SK-N-SH (cell line): Measurements from ENCODE around the gene ANO2. TPM values are rescaled to one million over a fixed set of nuclear protein-coding genes. Genes with fewer than 3 reads are reported as not detected.

Experiments used
- CTCF ChIA-PET: fragments of 300-600, 350-600 bp; formaldehyde crosslinking; extraction: SDS; loops from one replicate; lab custom pipeline; 2021; lab: Yijun Ruan, JAX
- POLR2A ChIA-PET: fragments of 350-600 bp; sonication (Branson Sonifier 250); formaldehyde crosslinking; extraction: SDS; loops from one replicate; lab custom pipeline; 2020; ENCODE audit warnings: antibody characterized with exemption, inconsistent platforms; lab: Yijun Ruan, JAX
- DNase-seq: peaks from one replicate; pipeline ENCODE4 v3.0.0; 2012
- H2AFZ ChIP-seq: fragments of 200-600 bp; sonication (generic); 2 replicates; pipeline ENCODE4 v1.8.1; 2016; ENCODE audit warnings: antibody characterized with exemption, mild to moderate bottlenecking, low read depth
- H3F3A ChIP-seq: fragments of 200-600 bp; sonication (generic); replicated peaks from 2 replicates; pipeline ENCODE3; 2016; ENCODE audit warnings: antibody characterized with exemption, mild to moderate bottlenecking; ENCODE audit not compliant: insufficient read depth
- H3K27ac ChIP-seq, 2 experiments: fragments of 200-500 bp in 1 of 2; fragments of 200-600 bp in 1 of 2; sonication (Bioruptor generic) in 1 of 2; sonication (generic), shearing (Covaris generic) in 1 of 2; 2 replicates each; pipeline versions ENCODE4 v1.5.1 to v1.6.1; 2014 to 2016; ENCODE audit warnings: low read depth in 2 of 2, inconsistent platforms in 1 of 2, low read length in 1 of 2, mild to moderate bottlenecking in 1 of 2, mixed read lengths in 1 of 2
- H3K27me3 ChIP-seq: fragments of 200-600 bp; sonication (generic), shearing (Covaris generic); 2 replicates; pipeline ENCODE4 v1.6.1; 2016; ENCODE audit warnings: mixed run types; ENCODE audit not compliant: insufficient read depth
- H3K36me3 ChIP-seq, 2 experiments: fragments of 200-500 bp in 1 of 2; fragments of 200-600 bp in 1 of 2; sonication (Bioruptor generic) in 1 of 2; sonication (generic) in 1 of 2; replicated peaks in 1 of 2; 2 replicates each; pipeline versions ENCODE3 to v1.5.1; 2014 to 2016; ENCODE audit warnings: low read length in 1 of 2, mild to moderate bottlenecking in 1 of 2; ENCODE audit not compliant: insufficient read depth in 2 of 2, control insufficient read depth in 1 of 2
- H3K4me1 ChIP-seq, 2 experiments: fragments of 200-500 bp in 1 of 2; fragments of 200-600 bp in 1 of 2; sonication (Bioruptor generic) in 1 of 2; sonication (generic), shearing (Covaris generic) in 1 of 2; 2 replicates each; pipeline versions ENCODE4 v1.5.1 to v1.6.1; 2014 to 2016; ENCODE audit warnings: low read depth in 1 of 2, low read length in 1 of 2, mixed run types in 1 of 2; ENCODE audit not compliant: insufficient read depth in 2 of 2, control insufficient read depth in 1 of 2
- H3K4me2 ChIP-seq: fragments of 200-600 bp; sonication (generic), shearing (Covaris generic); 2 replicates; pipeline ENCODE4 v1.6.1; 2017; ENCODE audit warnings: mixed run types
- H3K4me3 ChIP-seq, 2 experiments: fragments of 200-500 bp in 1 of 2; fragments of 200-600 bp in 1 of 2; sonication (Bioruptor generic) in 1 of 2; sonication (generic), shearing (Covaris generic) in 1 of 2; 2 replicates each; pipeline versions ENCODE4 v1.5.1 to v1.8.1; 2014 to 2016; ENCODE audit warnings: low read depth in 2 of 2, inconsistent platforms in 1 of 2, low read length in 1 of 2, mild to moderate bottlenecking in 1 of 2, mixed read lengths in 1 of 2, moderate library complexity in 1 of 2
- H3K79me2 ChIP-seq: fragments of 200-600 bp; sonication (generic); 2 replicates; pipeline ENCODE4 v1.8.1; 2017; ENCODE audit warnings: mild to moderate bottlenecking; ENCODE audit not compliant: insufficient read depth
- H3K9ac ChIP-seq: fragments of 200-600 bp; sonication (generic); 2 replicates; pipeline ENCODE4 v1.6.1; 2017; ENCODE audit warnings: mixed run types
- H3K9me2 ChIP-seq: fragments of 200-600 bp; sonication (generic); 2 replicates; pipeline ENCODE4 v1.6.1; 2017; ENCODE audit warnings: mixed run types
- H3K9me3 ChIP-seq: fragments of 200-600 bp; sonication (generic); 2 replicates; pipeline ENCODE4 v1.6.1; 2017; ENCODE audit warnings: mixed run types, mild to moderate bottlenecking, moderate library complexity
- H4K20me1 ChIP-seq: fragments of 200-600 bp; sonication (generic); 2 replicates; pipeline ENCODE4 v1.6.1; 2017; ENCODE audit warnings: mild to moderate bottlenecking, mixed run types; ENCODE audit not compliant: insufficient read depth
- ELF1 ChIP-seq: IDR thresholded peaks from 2 replicates; pipeline ENCODE4 v1.4.0; 2012
- EP300 ChIP-seq, 2 experiments: IDR thresholded peaks; 2 replicates each; pipeline versions ENCODE4 v1.4.0 to v1.6.1; 2012; ENCODE audit warnings: borderline replicate concordance in 1 of 2, low read depth in 1 of 2, low read length in 1 of 2
- GABPA ChIP-seq: IDR thresholded peaks from 2 replicates; pipeline ENCODE4 v1.4.0; 2012; ENCODE audit warnings: low read depth, mild to moderate bottlenecking
- GATA2 ChIP-seq: sonication (generic); formaldehyde crosslinking; IDR thresholded peaks from 2 replicates; pipeline ENCODE4 v1.5.0; 2020; ENCODE audit warnings: mild to moderate bottlenecking, missing genetic modification reagents
- JUND ChIP-seq: IDR thresholded peaks from 2 replicates; pipeline ENCODE4 v1.4.0; 2012
- MEF2A ChIP-seq: IDR thresholded peaks from 2 replicates; pipeline ENCODE4 v1.4.0; 2012; ENCODE audit warnings: low read depth, borderline replicate concordance
- NFIC ChIP-seq: IDR thresholded peaks from 2 replicates; pipeline ENCODE4 v1.4.0; 2012; ENCODE audit warnings: borderline replicate concordance
- POLR2AphosphoS5 ChIP-seq: IDR thresholded peaks from 2 replicates; pipeline ENCODE4 v1.6.1; 2012; ENCODE audit warnings: low read depth, low read length
- RXRA ChIP-seq: IDR thresholded peaks from 2 replicates; pipeline ENCODE4 v1.4.0; 2012; ENCODE audit warnings: low read depth, mild to moderate bottlenecking, borderline replicate concordance
- SIN3A ChIP-seq: IDR thresholded peaks from 2 replicates; pipeline ENCODE4 v1.6.1; 2012; ENCODE audit warnings: low read depth, mild to moderate bottlenecking, low read length, moderate library complexity, borderline replicate concordance
- SMC3 ChIP-seq: IDR thresholded peaks from 2 replicates; pipeline ENCODE4 v1.6.1; 2012; ENCODE audit warnings: low read depth, low read length, improper control_type of control experiment
- TAF1 ChIP-seq: IDR thresholded peaks from 2 replicates; pipeline ENCODE4 v1.6.1; 2012; ENCODE audit warnings: low read depth, mild to moderate bottlenecking, low read length, moderate library complexity, borderline replicate concordance
- TCF12 ChIP-seq: IDR thresholded peaks from 2 replicates; pipeline ENCODE4 v1.4.0; 2012
- TEAD4 ChIP-seq: IDR thresholded peaks from 2 replicates; pipeline ENCODE4 v1.4.0; 2012; ENCODE audit warnings: mild to moderate bottlenecking, borderline replicate concordance; ENCODE audit not compliant: insufficient read depth
- WGBS: methylation state at CpG from one replicate; pipeline ENCODE4 v1.1.6; 2017; ENCODE audit warnings: low lambda C conversion rate; 5-methylcytosine and 5-hydroxymethylcytosine counted together
- polyA plus RNA-seq, 3 experiments: library from polyadenylated mRNA; depleted of rRNA; stranded (reverse); fragments of >200 nt; gene quantifications; 2 replicates each; pipeline ENCODE4 v1.2.3, GENCODE V29; 2012
- TF ChIP-seq, protein P1 (sequence below): IDR thresholded peaks from 2 replicates; pipeline ENCODE4 v1.6.1; 2012; ENCODE audit warnings: mild to moderate bottlenecking, low read depth, low read length, moderate library complexity
- TF ChIP-seq, protein P2 (sequence below): fragments of 200-600 bp; sonication (generic); IDR thresholded peaks from 2 replicates; pipeline ENCODE4 v1.6.1; 2017; ENCODE audit warnings: antibody characterized with exemption, mild to moderate bottlenecking, moderate library complexity
- TF ChIP-seq, protein P3 (sequence below): fragments of 150-350 bp; IDR thresholded peaks from 2 replicates; pipeline ENCODE4 v1.6.1; 2017; ENCODE audit warnings: antibody characterized with exemption, low read length, low read depth, borderline replicate concordance

ANO2 gene
- polyA plus RNA-seq, 1 of the 3 experiments (the other 2 are of a cell fraction), result not detected

DNA sequence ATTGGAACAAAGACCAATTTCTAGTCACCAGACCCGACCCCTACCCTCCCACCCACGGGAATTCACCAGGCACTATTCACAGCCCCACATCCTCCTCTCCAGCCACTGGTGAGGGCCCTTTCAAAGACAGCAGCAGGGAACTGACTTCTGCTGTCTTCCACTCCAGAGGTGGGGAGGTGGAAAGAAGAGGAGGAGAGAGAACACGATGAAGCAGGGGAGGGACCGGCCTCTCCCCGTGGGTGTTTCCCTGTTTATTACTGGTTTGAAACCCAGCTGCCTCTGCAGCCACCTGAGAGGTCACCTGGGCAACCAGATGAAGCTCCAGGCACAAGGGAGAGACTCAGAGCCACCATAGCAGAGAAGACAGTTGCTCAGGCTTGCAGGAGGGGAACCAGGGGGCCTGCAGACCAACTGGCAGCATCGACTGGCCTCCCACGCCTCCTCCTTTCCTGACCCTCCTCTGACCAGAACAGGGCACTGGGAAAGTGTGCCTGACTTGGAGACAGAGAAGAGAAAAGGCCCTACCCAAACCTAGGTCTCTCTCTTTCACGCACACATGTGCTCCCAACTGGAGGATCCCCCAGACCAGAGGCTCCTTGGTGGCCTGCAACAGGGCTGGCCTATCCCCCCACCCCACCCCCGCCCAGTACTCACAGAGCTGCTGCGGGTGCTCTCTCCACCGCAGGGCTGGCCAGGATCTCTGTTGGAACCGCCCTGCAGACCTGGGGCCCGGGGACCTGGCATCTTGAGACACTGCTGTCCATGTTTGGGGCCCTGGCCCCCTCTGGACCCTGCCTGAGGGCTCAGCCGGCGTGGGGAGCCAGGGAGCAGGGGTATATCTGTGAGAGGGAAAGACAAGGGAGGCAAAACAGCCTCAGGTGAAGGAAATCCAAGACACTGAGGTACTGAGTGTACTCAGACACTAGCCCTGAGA, 22.8 kb downstream of the ANO2 start:
- H3K4me2 ChIP-seq, result no peak overlapping the region
- no peaks in the 10 kb centered on the region for H3K9me2 ChIP-seq
- no peak overlapping the region for H2AFZ ChIP-seq
- 8% methylated on average over 12 of the region's 15 CpGs for WGBS
- no peaks in the 10 kb centered on the region for H3K9me3 ChIP-seq
- no peaks in the 10 kb centered on the region for H3K79me2 ChIP-seq
- H3K4me3 ChIP-seq, result no peak overlapping the region
- POLR2A ChIA-PET, result no interaction called here
- no peak overlapping the region for H3K27ac ChIP-seq
- CTCF ChIA-PET, result no interaction called here
- no peaks in the 10 kb centered on the region for H3K4me1 ChIP-seq
- H3F3A ChIP-seq, result no peaks in the 10 kb centered on the region
- no peak overlapping the region for H3K9ac ChIP-seq
- no peak for DNase-seq
- H3K36me3 ChIP-seq, result no peaks in the 10 kb centered on the region
- H3K27me3 ChIP-seq, result peaks cover 12% of the 10 kb centered on the region; the same call in 1 of the 2 replicates
- TF ChIP-seq RXRA (no peak), MEF2A (no peak), EP300 (IDR thresholded peaks at IDR 0.05; ENCODE audit: borderline replicate concordance in 1 of 2, low read depth in 1 of 2, low read length in 1 of 2) (no peak), SIN3A (no peak), GATA2 (no peak), ELF1 (no peak), GABPA (no peak), POLR2AphosphoS5 (no peak), NFIC (no peak), TCF12 (no peak), TEAD4 (no peak), JUND (no peak), TAF1 (no peak), SMC3 (no peak)
- TF ChIP-seq, protein P1, sequence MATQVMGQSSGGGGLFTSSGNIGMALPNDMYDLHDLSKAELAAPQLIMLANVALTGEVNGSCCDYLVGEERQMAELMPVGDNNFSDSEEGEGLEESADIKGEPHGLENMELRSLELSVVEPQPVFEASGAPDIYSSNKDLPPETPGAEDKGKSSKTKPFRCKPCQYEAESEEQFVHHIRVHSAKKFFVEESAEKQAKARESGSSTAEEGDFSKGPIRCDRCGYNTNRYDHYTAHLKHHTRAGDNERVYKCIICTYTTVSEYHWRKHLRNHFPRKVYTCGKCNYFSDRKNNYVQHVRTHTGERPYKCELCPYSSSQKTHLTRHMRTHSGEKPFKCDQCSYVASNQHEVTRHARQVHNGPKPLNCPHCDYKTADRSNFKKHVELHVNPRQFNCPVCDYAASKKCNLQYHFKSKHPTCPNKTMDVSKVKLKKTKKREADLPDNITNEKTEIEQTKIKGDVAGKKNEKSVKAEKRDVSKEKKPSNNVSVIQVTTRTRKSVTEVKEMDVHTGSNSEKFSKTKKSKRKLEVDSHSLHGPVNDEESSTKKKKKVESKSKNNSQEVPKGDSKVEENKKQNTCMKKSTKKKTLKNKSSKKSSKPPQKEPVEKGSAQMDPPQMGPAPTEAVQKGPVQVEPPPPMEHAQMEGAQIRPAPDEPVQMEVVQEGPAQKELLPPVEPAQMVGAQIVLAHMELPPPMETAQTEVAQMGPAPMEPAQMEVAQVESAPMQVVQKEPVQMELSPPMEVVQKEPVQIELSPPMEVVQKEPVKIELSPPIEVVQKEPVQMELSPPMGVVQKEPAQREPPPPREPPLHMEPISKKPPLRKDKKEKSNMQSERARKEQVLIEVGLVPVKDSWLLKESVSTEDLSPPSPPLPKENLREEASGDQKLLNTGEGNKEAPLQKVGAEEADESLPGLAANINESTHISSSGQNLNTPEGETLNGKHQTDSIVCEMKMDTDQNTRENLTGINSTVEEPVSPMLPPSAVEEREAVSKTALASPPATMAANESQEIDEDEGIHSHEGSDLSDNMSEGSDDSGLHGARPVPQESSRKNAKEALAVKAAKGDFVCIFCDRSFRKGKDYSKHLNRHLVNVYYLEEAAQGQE, result no peak
- TF ChIP-seq, protein P2, sequence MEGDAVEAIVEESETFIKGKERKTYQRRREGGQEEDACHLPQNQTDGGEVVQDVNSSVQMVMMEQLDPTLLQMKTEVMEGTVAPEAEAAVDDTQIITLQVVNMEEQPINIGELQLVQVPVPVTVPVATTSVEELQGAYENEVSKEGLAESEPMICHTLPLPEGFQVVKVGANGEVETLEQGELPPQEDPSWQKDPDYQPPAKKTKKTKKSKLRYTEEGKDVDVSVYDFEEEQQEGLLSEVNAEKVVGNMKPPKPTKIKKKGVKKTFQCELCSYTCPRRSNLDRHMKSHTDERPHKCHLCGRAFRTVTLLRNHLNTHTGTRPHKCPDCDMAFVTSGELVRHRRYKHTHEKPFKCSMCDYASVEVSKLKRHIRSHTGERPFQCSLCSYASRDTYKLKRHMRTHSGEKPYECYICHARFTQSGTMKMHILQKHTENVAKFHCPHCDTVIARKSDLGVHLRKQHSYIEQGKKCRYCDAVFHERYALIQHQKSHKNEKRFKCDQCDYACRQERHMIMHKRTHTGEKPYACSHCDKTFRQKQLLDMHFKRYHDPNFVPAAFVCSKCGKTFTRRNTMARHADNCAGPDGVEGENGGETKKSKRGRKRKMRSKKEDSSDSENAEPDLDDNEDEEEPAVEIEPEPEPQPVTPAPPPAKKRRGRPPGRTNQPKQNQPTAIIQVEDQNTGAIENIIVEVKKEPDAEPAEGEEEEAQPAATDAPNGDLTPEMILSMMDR, result no peak
- TF ChIP-seq, protein P3, sequence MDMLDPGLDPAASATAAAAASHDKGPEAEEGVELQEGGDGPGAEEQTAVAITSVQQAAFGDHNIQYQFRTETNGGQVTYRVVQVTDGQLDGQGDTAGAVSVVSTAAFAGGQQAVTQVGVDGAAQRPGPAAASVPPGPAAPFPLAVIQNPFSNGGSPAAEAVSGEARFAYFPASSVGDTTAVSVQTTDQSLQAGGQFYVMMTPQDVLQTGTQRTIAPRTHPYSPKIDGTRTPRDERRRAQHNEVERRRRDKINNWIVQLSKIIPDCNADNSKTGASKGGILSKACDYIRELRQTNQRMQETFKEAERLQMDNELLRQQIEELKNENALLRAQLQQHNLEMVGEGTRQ, result no peak
- no peaks in the 10 kb centered on the region for H4K20me1 ChIP-seq
